Measurements from ENCODE around the gene KLF1.
A peak's percentile ranks its signal among the peaks of the same experiment; 100 is the strongest.

KLF1 gene

GRCh38 chr19:12886969-12887747, at the start of gene KLF1:
TSS of gene KLF1 (minus strand) at chr19:12887201. CDS start at chr19:12887140, 61 bp downstream.
- Histone ChIP-seq H4K20me1 (ENCODE audit: insufficient read depth, low read length, poor library complexity, severe bottlenecking) (peaks cover 10% of the 10 kb centered on the region), H3K4me1 (ENCODE audit: insufficient read depth, low read length, poor library complexity, severe bottlenecking) (peaks cover 5% of the 10 kb centered on the region), H3K27me3 (ENCODE audit: insufficient read depth, low read length, poor library complexity, severe bottlenecking) (no peaks in the 10 kb centered on the region), H3K36me3 (ENCODE audit: insufficient read depth, low read length) (no peaks in the 10 kb centered on the region), H2AFZ (ENCODE audit: low read length) (no peak within 1 kb of the TSS), H3K4me2 (ENCODE audit: low read depth, low read length, poor library complexity, severe bottlenecking) (no peak within 1 kb of the TSS), H3K79me2 (ENCODE audit: insufficient read depth, low read length) (peaks cover 12% of the 10 kb centered on the region), H3K9ac (ENCODE audit: low read depth, low read length, poor library complexity, severe bottlenecking) (no peak within 1 kb of the TSS), H3K9me2 (replicated peaks; ENCODE audit: low read depth, low read length) (no peaks in the 10 kb centered on the region), H3K9me3 (ENCODE audit: insufficient read depth, low read depth, low read length) (peaks cover 5% of the 10 kb centered on the region; the same call in 1 of the 2 replicates), H3F3A (ENCODE audit: low read depth) (no peaks in the 10 kb centered on the region), H3K4me3 (ENCODE audit: low read length, poor library complexity, severe bottlenecking) (no peak within 1 kb of the TSS)
- no peak for TF ChIP-seq CTCF (conservative IDR thresholded peaks at IDR 0.05; ENCODE audit: low read length)
- TF ChIP-seq EZH2phosphoT487 (IDR thresholded peaks at IDR 0.05; ENCODE audit: borderline replicate concordance), result no peak

GRCh38 chr19:12936582-12936981, 49.6 kb upstream of the KLF1 start:
- Histone ChIP-seq H2AFZ (ENCODE audit: low read length) (no peak overlapping the region), H3K9ac (ENCODE audit: low read depth, low read length, poor library complexity, severe bottlenecking) (peak overlapping the region; percentile 97), H3K4me1 (ENCODE audit: insufficient read depth, low read length, poor library complexity, severe bottlenecking) (peaks cover 52% of the 10 kb centered on the region), H3K79me2 (ENCODE audit: insufficient read depth, low read length) (peaks cover 65% of the 10 kb centered on the region), H3K9me2 (replicated peaks; ENCODE audit: low read depth, low read length) (no peaks in the 10 kb centered on the region), H3K9me3 (ENCODE audit: insufficient read depth, low read depth, low read length) (no peaks in the 10 kb centered on the region), H3K4me3 (ENCODE audit: low read length, poor library complexity, severe bottlenecking) (peak overlapping the region; percentile 96), H3F3A (ENCODE audit: low read depth) (peaks cover 9% of the 10 kb centered on the region), H4K20me1 (ENCODE audit: insufficient read depth, low read length, poor library complexity, severe bottlenecking) (peaks cover 47% of the 10 kb centered on the region), H3K27me3 (ENCODE audit: insufficient read depth, low read length, poor library complexity, severe bottlenecking) (peaks cover 18% of the 10 kb centered on the region), H3K36me3 (ENCODE audit: insufficient read depth, low read length) (peaks cover 30% of the 10 kb centered on the region), H3K4me2 (ENCODE audit: low read depth, low read length, poor library complexity, severe bottlenecking) (peak overlapping the region; percentile 90)
- no peak for TF ChIP-seq EZH2phosphoT487 (IDR thresholded peaks at IDR 0.05; ENCODE audit: borderline replicate concordance)
- no peak for TF ChIP-seq CTCF (conservative IDR thresholded peaks at IDR 0.05; ENCODE audit: low read length)

GRCh38 chr19:12935071-12935470, 48.1 kb upstream of the KLF1 start:
- H3K9ac ChIP-seq (ENCODE audit: low read depth, low read length, poor library complexity, severe bottlenecking), result peak overlapping the region; percentile 12
- peaks cover 15% of the 10 kb centered on the region for H3K36me3 ChIP-seq (ENCODE audit: insufficient read depth, low read length)
- no peak overlapping the region for H2AFZ ChIP-seq (ENCODE audit: low read length)
- H3K4me3 ChIP-seq (ENCODE audit: low read length, poor library complexity, severe bottlenecking), result no peak overlapping the region
- no peaks in the 10 kb centered on the region for H3K9me2 ChIP-seq (replicated peaks; ENCODE audit: low read depth, low read length)
- peaks cover 52% of the 10 kb centered on the region for H3K4me1 ChIP-seq (ENCODE audit: insufficient read depth, low read length, poor library complexity, severe bottlenecking)
- peaks cover 18% of the 10 kb centered on the region for H3K27me3 ChIP-seq (ENCODE audit: insufficient read depth, low read length, poor library complexity, severe bottlenecking)
- TF ChIP-seq EZH2phosphoT487 (IDR thresholded peaks at IDR 0.05; ENCODE audit: borderline replicate concordance) (no peak), CTCF (conservative IDR thresholded peaks at IDR 0.05; ENCODE audit: low read length) (no peak)
- H3K9me3 ChIP-seq (ENCODE audit: insufficient read depth, low read depth, low read length), result no peaks in the 10 kb centered on the region
- H3K79me2 ChIP-seq (ENCODE audit: insufficient read depth, low read length), result peaks cover 65% of the 10 kb centered on the region
- H3F3A ChIP-seq (ENCODE audit: low read depth), result peaks cover 9% of the 10 kb centered on the region
- peaks cover 41% of the 10 kb centered on the region for H4K20me1 ChIP-seq (ENCODE audit: insufficient read depth, low read length, poor library complexity, severe bottlenecking)
- H3K4me2 ChIP-seq (ENCODE audit: low read depth, low read length, poor library complexity, severe bottlenecking), result no peak overlapping the region

Data from Loucy (cell line).